GM12878 (cell line): ENCODE data around the gene SHISA9. TPM values are rescaled to one million over a fixed set of nuclear protein-coding genes. Genes with fewer than 3 reads are reported as not detected.

Source experiments
- ATAC-seq: fragments of 200-7000 bp; cut with Tn5 transposase; 3 replicates; pipeline ENCODE4 v1.9.1; 2020; ENCODE audit warnings: mild to moderate bottlenecking, moderate library complexity
- BruUV-seq: library from RNA; stranded (reverse); fragments of 400-500 nt; replicated peaks from 2 replicates; lab custom pipeline; 2021; lab: Mats Ljungman, UMichigan
- CTCF ChIA-PET: fragments of 300-600 bp; sonication (Branson Sonifier 250); formaldehyde crosslinking; extraction: SDS; loops from one replicate; lab custom pipeline; 2021; ENCODE audit warnings: inconsistent platforms; lab: Yijun Ruan, JAX
- POLR2A ChIA-PET: fragments of 350-600 bp; formaldehyde crosslinking; extraction: SDS; loops from one replicate; lab custom pipeline; 2021; ENCODE audit warnings: inconsistent platforms; lab: Charles Lee
- RAD21 ChIA-PET: fragments of 300-600 bp; sonication (Branson Sonifier 250); formaldehyde crosslinking; loops from one replicate; lab custom pipeline; 2023; ENCODE audit warnings: antibody characterized with exemption; ENCODE audit not compliant: unreplicated experiment; lab: Charles Lee
- SMC1A ChIA-PET: fragments of 300-600 bp; sonication (Branson Sonifier 250); formaldehyde crosslinking; loops from one replicate; lab custom pipeline; 2023; ENCODE audit not compliant: unreplicated experiment, uncharacterized antibody; lab: Charles Lee
- DNase-seq: peaks from one replicate; pipeline ENCODE4 v3.0.0-alpha.2; 2011; ENCODE audit warnings: low read depth, low spot score
- FAIRE-seq: peaks from 3 replicates; lab custom pipeline; 2011; peaks lifted over from hg19 to GRCh38; lab: Jason Lieb, UNC
- H2AFZ ChIP-seq: 2 replicates; pipeline ENCODE4 v1.6.0; 2011; ENCODE audit warnings: low read depth, low read length, control low read depth; ENCODE audit not compliant: control insufficient read depth
- H3K27ac ChIP-seq: 2 replicates; pipeline ENCODE4 v1.5.1; 2011; ENCODE audit warnings: control low read depth; ENCODE audit not compliant: control insufficient read depth, insufficient read depth
- H3K27me3 ChIP-seq, 2 experiments: replicated peaks in 1 of 2; 2 replicates each; pipeline versions ENCODE4 v1.6.0 to v1.6.1; 2011; ENCODE audit warnings: low read length in 1 of 2; ENCODE audit not compliant: control insufficient read depth in 2 of 2, insufficient read depth in 2 of 2
- H3K36me3 ChIP-seq, 2 experiments: 2 replicates each; pipeline ENCODE4 v1.5.1; 2011; ENCODE audit warnings: low read length in 1 of 2; ENCODE audit not compliant: control insufficient read depth in 2 of 2, insufficient read depth in 2 of 2
- H3K4me1 ChIP-seq: 2 replicates; pipeline ENCODE4 v1.6.1; 2011; ENCODE audit warnings: mild to moderate bottlenecking, low read length, moderate library complexity, mixed read lengths; ENCODE audit not compliant: control insufficient read depth, insufficient read depth
- H3K4me2 ChIP-seq: 2 replicates; pipeline ENCODE4 v1.6.0; 2011; ENCODE audit warnings: control low read depth; ENCODE audit not compliant: control insufficient read depth, insufficient read depth
- H3K4me3 ChIP-seq: fragments of 200-600 bp; sonication (generic); 2 replicates; pipeline ENCODE4 v1.5.1; 2016
- H3K79me2 ChIP-seq: 2 replicates; pipeline ENCODE4 v1.6.0; 2011; ENCODE audit warnings: low read length; ENCODE audit not compliant: control insufficient read depth, insufficient read depth
- H3K9ac ChIP-seq: 2 replicates; pipeline ENCODE4 v1.8.0; 2011; ENCODE audit warnings: low read length, control low read depth, mixed read lengths; ENCODE audit not compliant: control insufficient read depth, insufficient read depth
- H3K9me3 ChIP-seq: replicated peaks from 3 replicates; pipeline ENCODE4 v1.5.1; 2011; ENCODE audit warnings: mild to moderate bottlenecking, low read length; ENCODE audit not compliant: control insufficient read depth, insufficient read depth
- H4K20me1 ChIP-seq: 2 replicates; pipeline ENCODE4 v1.6.0; 2011; ENCODE audit not compliant: control insufficient read depth, insufficient read depth
- CEBPZ ChIP-seq: fragments of 150-350 bp; IDR thresholded peaks from 2 replicates; pipeline ENCODE4 v1.6.1; 2016; ENCODE audit warnings: low read depth, low read length
- FOXK2 ChIP-seq: fragments of 450-650 bp; IDR thresholded peaks from 2 replicates; pipeline ENCODE4 v1.6.1; 2017; ENCODE audit warnings: mild to moderate bottlenecking, moderate library complexity
- MLLT1 ChIP-seq: fragments of 450-650 bp; IDR thresholded peaks from 2 replicates; pipeline ENCODE4 v1.6.1; 2016; ENCODE audit warnings: mild to moderate bottlenecking
- NR2F1 ChIP-seq: fragments of 450-650 bp; conservative IDR thresholded peaks from 2 replicates; pipeline ENCODE4 v1.6.1; 2017; ENCODE audit warnings: mild to moderate bottlenecking
- RAD21 ChIP-seq: IDR thresholded peaks from 2 replicates; pipeline ENCODE4 v1.6.1; 2011; ENCODE audit warnings: mild to moderate bottlenecking, low read depth, low read length, moderate library complexity; ENCODE audit not compliant: insufficient read depth
- SMARCA5 ChIP-seq: fragments of 450-650 bp; IDR thresholded peaks from 2 replicates; pipeline ENCODE4 v1.6.1; 2017; ENCODE audit warnings: mild to moderate bottlenecking
- WGBS: methylation state at CpG from one replicate; pipeline ENCODE4 v1.1.6; 2016; ENCODE audit warnings: low lambda C conversion rate; ENCODE audit not compliant: insufficient replicate concordance, insufficient coverage; ENCODE audit errors: missing lambda C conversion rate; 5-methylcytosine and 5-hydroxymethylcytosine counted together
- in situ Hi-C: fragments of 300-500 bp; cut with MboI; formaldehyde crosslinking; loops from 9 replicates; pipeline ENCODE4 v1.14.3; 2018; ENCODE audit warnings: mixed read lengths
- intact Hi-C: fragments of 100-400 bp; cut with micrococcal nuclease; formaldehyde crosslinking; loops from one replicate; pipeline ENCODE4 v1.14.2; 2022; ENCODE audit not compliant: unreplicated experiment
- polyA plus RNA-seq, 11 experiments: library from polyadenylated mRNA; depleted of rRNA in 4 of 11; unstranded in 6 of 11; stranded (reverse) in 5 of 11; fragments of >200 nt; fragmentation: Nextera tagmentation in 4 of 11; fragmentation: Illumina TruSeq in 1 of 11; extraction: Ambion mirVana in 4 of 11; extraction: Trizol in 1 of 11; gene quantifications; 1 replicate in 1 of 11; 2 replicates in 10 of 11; pipeline versions ENCODE4 v1.2.1 to v1.2.3, GENCODE V29; 2011 to 2016; ENCODE audit warnings: inconsistent platforms in 2 of 11, missing spikeins in 2 of 11, low read depth in 1 of 11
- total RNA-seq, 4 experiments: library from RNA; depleted of rRNA in 3 of 4; stranded (reverse); fragments of >200 nt in 3 of 4; fragmentation: Illumina TruSeq in 1 of 4; extraction: Trizol in 1 of 4; gene quantifications; 2 replicates each; pipeline versions ENCODE4 v1.2.1 to v1.2.3, GENCODE V29; 2013 to 2021

Gene SHISA9
- total and polyA plus RNA-seq, 10 of the 15 experiments (the other 5 are each of a cell fraction or from before 2014, with no cell fraction given), result 0.03 to 25.5 (median 0.07) TPM

DNA sequence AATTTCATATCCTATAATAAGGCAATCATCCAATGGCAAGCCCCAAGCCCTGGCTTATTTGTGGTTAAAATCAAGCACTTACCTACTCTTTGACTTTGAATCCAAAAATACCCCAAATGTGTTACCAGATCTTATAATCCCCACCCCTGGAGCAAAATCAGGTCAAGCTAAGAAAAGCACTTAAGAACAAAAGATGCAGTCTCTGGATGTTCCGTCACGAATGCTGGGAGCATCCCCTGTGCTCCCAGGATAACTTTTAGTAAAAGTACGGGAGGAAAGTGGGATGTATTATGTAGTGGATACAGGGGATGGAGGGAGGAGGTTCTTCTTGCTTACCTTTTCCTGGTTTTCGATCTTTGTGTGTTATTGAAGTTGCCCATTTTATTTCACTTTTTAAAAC is 29.5 kb downstream of the SHISA9 start (continued):
- TF ChIP-seq CEBPZ (no peak), NR2F1 (no peak)

DNA sequence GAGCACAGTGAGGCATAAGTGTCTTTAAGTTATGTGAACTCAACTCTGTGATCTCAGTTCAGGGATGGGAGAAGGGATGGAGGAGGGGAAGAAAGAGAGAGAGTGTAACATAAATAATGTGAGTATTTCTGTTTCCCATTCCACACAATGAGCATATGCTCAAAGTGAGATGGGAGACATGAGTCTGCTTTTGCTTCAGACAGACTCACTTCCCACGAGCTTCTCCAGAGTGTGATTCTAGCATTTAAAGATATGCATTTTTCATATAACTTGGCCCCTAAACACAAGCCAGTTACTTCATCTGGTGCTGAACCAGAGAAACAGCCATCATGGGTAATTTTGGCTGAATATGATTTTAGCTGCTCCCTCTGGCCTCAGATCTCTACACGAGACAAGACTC is 35.0 kb downstream of the SHISA9 start:
- FAIRE-seq, result no peak
- TF ChIP-seq SMARCA5 (no peak), MLLT1 (no peak), RAD21 (no peak), FOXK2 (no peak)
- POLR2A ChIA-PET, result no interaction called here

More for the DNA sequence above, 35.0 kb downstream of the SHISA9 start:
- no peak overlapping the region for H3K9ac ChIP-seq
- BruUV-seq, result no TSS peak
- ATAC-seq (no peak), DNase-seq (no peak)
- RAD21 ChIA-PET, result no interaction called here
- H3K4me3 ChIP-seq, result no peak overlapping the region
- H3K36me3 ChIP-seq, result no peaks in the 10 kb centered on the region
- SMC1A ChIA-PET, result no interaction called here
- H3K27me3 ChIP-seq, result no peaks in the 10 kb centered on the region
- no peak overlapping the region for H3K4me2 ChIP-seq
- in situ Hi-C loops, result no loop called here
- H3K79me2 ChIP-seq, result no peaks in the 10 kb centered on the region
- 0% methylated on average over 2 of the region's 2 CpGs for WGBS
- CTCF ChIA-PET, result no interaction called here
- no peaks in the 10 kb centered on the region for H3K4me1 ChIP-seq
- intact Hi-C loops, result no loop called here
- H2AFZ ChIP-seq, result no peak overlapping the region
- no peak overlapping the region for H3K27ac ChIP-seq
- no peaks in the 10 kb centered on the region for H3K9me3 ChIP-seq
- no peaks in the 10 kb centered on the region for H4K20me1 ChIP-seq
